ENCODE results near the gene WNT7A.

The WNT7A gene

DNA sequence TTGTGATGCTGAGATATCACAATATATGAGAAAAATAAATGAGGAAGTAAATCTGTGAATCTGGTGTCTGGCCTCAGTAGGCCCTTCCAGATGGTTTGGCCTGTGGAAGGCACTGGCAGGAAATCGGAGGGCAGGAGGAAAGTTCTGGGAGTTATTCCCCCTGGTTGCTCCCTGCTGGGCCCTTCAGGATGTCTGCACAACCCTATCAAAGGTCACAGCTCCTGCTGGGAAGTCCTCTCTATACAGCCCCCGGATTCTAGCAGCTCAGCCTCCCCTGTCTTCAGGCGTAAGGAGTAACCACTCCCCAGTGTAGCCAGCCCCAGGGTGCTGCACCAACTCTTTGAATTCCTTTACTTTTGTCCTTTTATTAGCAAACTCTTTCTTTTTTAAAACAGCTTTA is 56.2 kb downstream of the WNT7A start:
- Histone ChIP-seq H3K27ac (ENCODE audit: low read depth, low read length) (no peak overlapping the region), H3K36me3 (ENCODE audit: insufficient read depth, low read length) (no peaks in the 10 kb centered on the region), H3K9ac (ENCODE audit: low read depth, low read length) (no peak overlapping the region), H3K27me3 (ENCODE audit: insufficient read depth, low read length) (no peaks in the 10 kb centered on the region), H3K4me1 (ENCODE audit: insufficient read depth, low read length) (no peaks in the 10 kb centered on the region), H3K4me3 (ENCODE audit: low read length) (no peak overlapping the region), H3K9me3 (ENCODE audit: insufficient read depth, low read depth, low read length) (no peaks in the 10 kb centered on the region)
- 72% methylated on average over 3 of the region's 3 CpGs for WGBS

DNA sequence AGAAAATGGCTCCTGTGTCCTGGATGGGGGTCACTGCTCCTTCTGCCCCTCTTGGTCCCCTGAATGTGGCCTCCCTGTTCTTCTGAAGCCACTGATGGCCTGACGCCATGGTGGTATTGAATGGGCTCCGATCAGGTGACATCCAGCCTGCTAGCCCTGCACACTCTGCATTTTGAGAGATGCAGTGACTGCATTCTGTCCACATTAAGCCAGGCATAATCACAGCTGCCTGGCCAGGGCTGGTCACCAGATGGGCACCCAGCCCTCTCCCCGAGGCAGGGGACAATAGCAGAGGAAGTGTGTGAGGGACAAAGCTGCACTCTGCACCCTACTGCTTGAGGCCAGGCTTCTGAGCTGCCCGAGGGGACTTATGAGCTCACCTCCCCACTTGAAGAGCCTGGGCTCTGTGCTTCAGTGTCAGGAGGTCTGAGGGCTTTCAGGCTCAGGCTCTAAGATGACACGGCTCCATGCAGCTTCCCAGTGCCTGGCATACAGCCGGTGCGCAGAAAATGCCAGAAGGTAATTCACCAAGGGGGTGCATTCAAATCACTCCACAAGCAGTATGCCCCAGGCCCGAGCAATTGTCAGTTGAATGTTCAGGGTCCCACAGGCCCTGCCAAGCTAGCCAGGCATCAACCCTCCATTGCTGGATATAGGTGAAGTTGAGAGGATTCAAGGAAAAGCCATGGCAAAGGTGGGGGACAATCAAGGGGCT is 56.8 kb downstream of the WNT7A start:
- Histone ChIP-seq H3K27me3 (ENCODE audit: insufficient read depth, low read length) (no peaks in the 10 kb centered on the region), H3K36me3 (ENCODE audit: insufficient read depth, low read length) (no peaks in the 10 kb centered on the region), H3K4me3 (ENCODE audit: low read length) (no peak overlapping the region), H3K9ac (ENCODE audit: low read depth, low read length) (no peak overlapping the region), H3K9me3 (ENCODE audit: insufficient read depth, low read depth, low read length) (no peaks in the 10 kb centered on the region), H3K27ac (ENCODE audit: low read depth, low read length) (no peak overlapping the region), H3K4me1 (ENCODE audit: insufficient read depth, low read length) (no peaks in the 10 kb centered on the region)
- 88% methylated on average over 8 of the region's 8 CpGs for WGBS

DNA sequence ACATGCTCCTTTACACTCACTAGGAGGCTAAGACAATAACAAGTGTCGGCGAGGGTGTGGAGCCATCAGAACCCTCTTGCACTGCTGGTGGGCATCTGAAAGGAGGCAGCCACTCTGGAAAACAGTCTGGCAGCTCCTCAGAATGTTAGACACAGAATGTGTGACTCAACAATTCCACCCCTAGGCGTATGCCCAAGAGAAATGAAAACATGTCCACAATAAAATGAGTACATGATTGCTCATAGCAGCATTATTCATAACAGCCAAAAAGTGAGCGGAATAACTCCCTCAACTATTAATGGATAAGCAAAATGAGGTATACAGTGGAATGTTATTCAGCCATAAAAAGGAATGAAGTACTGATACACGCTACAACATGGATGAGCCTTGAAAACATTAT is 57.8 kb downstream of the WNT7A start:
- Histone ChIP-seq H3K9me3 (ENCODE audit: insufficient read depth, low read depth, low read length) (no peaks in the 10 kb centered on the region), H3K27ac (ENCODE audit: low read depth, low read length) (no peak overlapping the region), H3K4me3 (ENCODE audit: low read length) (no peak overlapping the region), H3K36me3 (ENCODE audit: insufficient read depth, low read length) (no peaks in the 10 kb centered on the region), H3K4me1 (ENCODE audit: insufficient read depth, low read length) (no peaks in the 10 kb centered on the region), H3K27me3 (ENCODE audit: insufficient read depth, low read length) (no peaks in the 10 kb centered on the region), H3K9ac (ENCODE audit: low read depth, low read length) (no peak overlapping the region)
- WGBS = 94% methylated on average over 5 of the region's 5 CpGs

DNA sequence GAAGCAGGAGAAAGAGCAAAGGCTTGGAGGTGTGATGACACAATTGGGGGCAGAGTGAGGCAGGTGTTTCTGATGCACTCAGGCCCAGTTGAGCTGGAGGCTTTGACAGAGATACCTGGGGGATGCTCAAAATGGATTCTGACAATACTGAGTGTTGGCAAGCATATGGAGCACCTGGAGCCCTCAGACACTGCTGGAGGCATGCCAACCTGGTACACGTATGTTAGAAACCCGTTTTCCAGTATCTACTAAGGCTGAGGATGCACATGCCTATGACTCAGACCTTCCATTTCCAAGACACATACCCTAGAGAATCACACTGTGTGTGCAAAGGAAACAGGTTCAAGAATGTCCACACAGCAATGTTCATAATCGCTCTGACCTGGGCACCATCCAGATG is 58.7 kb downstream of the WNT7A start:
- Histone ChIP-seq H3K27ac (ENCODE audit: low read depth, low read length) (no peak overlapping the region), H3K4me1 (ENCODE audit: insufficient read depth, low read length) (no peaks in the 10 kb centered on the region), H3K9me3 (ENCODE audit: insufficient read depth, low read depth, low read length) (peaks cover 4% of the 10 kb centered on the region), H3K36me3 (ENCODE audit: insufficient read depth, low read length) (no peaks in the 10 kb centered on the region), H3K27me3 (ENCODE audit: insufficient read depth, low read length) (no peaks in the 10 kb centered on the region), H3K4me3 (ENCODE audit: low read length) (no peak overlapping the region), H3K9ac (ENCODE audit: low read depth, low read length) (no peak overlapping the region)
- 89% methylated on average over 3 of the region's 3 CpGs for WGBS

DNA sequence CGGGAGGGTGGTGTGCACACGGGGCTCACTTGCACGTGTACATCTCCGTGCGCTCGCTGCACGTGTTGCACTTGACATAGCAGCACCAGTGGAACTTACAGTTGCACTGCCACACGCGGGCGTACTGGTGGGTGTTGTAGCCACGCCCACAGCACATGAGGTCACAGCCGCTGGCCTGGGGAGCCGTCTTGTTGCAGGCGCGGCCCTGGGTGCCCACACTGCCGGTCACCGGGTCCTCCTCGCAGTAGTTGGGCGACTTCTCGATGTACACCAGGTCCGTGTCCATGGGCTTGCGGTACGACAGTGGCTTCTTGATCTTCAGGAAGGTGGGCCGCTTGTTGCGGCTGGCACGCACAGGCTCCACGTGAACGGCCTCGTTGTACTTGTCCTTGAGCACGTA is 61.0 kb downstream of the WNT7A start:
- Histone ChIP-seq H3K9ac (ENCODE audit: low read depth, low read length) (no peak overlapping the region), H3K27me3 (ENCODE audit: insufficient read depth, low read length) (no peaks in the 10 kb centered on the region), H3K9me3 (ENCODE audit: insufficient read depth, low read depth, low read length) (peaks cover 26% of the 10 kb centered on the region), H3K4me1 (ENCODE audit: insufficient read depth, low read length) (no peaks in the 10 kb centered on the region), H3K4me3 (ENCODE audit: low read length) (no peak overlapping the region), H3K36me3 (ENCODE audit: insufficient read depth, low read length) (no peaks in the 10 kb centered on the region), H3K27ac (ENCODE audit: low read depth, low read length) (no peak overlapping the region)
- WGBS = 92% methylated on average over 30 of the region's 30 CpGs

DNA sequence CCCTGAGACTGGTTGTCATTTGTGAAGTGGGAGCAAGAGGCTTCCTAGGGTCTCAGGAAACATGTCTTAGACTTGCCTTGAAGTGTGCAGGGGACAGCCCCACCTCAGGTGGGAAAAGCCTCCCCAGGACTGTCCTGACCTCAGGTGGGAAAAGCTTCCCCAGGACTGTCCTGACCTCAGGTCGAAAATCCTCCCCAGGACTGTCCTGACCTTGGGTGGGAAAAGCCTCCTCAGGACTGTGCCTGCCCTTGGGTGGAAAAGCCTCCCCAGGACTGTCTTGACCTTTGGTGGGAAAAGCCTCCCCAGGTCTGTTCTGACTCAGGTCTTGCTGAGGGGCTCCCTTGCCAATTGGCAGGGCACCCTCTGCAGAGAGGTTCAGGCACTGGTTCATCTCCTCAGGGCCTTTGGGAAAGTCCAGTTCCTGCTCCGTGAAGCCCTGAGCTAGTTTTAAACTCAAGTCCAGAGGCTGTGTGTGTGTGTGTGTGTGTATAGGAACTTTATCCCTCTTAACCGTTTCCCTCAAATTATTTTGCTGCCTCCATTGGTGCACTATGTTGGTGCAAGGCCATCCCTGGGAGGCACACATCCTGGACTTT is 64.7 kb downstream of the WNT7A start:
- peaks cover 34% of the 10 kb centered on the region for H3K9me3 ChIP-seq (ENCODE audit: insufficient read depth, low read depth, low read length)
- WGBS = 89% methylated on average over 3 of the region's 3 CpGs
- no peak overlapping the region for H3K4me3 ChIP-seq (ENCODE audit: low read length)
- H3K4me1 ChIP-seq (ENCODE audit: insufficient read depth, low read length) = no peaks in the 10 kb centered on the region
- no peaks in the 10 kb centered on the region for H3K36me3 ChIP-seq (ENCODE audit: insufficient read depth, low read length)
- no peak overlapping the region for H3K9ac ChIP-seq (ENCODE audit: low read depth, low read length)
- no peak overlapping the region for H3K27ac ChIP-seq (ENCODE audit: low read depth, low read length)
- no peaks in the 10 kb centered on the region for H3K27me3 ChIP-seq (ENCODE audit: insufficient read depth, low read length)

DNA sequence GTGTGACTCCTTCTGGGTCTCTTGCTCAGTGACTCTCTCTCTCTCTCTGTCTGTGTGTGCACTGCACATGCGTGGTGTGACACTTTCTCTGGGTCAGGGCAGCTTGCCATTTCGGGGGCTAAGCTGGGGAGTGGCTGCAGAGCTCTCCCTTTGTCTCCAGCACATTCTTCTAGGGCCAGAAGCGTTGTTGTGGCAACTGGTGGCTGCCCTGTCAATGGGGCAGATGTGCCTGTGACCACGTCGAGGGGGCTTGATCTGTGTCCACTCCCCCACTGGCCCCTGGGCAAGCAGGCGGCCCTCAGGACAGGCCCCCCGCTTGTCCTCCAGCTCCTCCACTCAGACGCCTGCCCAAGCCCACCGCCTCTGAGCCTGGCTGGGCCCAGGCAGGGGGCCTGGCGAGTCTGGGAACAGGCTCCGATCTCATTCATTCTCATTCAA is 67.8 kb downstream of the WNT7A start:
- WGBS = 69% methylated on average over 11 of the region's 11 CpGs
- Histone ChIP-seq H3K9ac (ENCODE audit: low read depth, low read length) (no peak overlapping the region), H3K9me3 (ENCODE audit: insufficient read depth, low read depth, low read length) (peaks cover 34% of the 10 kb centered on the region)

DNA sequence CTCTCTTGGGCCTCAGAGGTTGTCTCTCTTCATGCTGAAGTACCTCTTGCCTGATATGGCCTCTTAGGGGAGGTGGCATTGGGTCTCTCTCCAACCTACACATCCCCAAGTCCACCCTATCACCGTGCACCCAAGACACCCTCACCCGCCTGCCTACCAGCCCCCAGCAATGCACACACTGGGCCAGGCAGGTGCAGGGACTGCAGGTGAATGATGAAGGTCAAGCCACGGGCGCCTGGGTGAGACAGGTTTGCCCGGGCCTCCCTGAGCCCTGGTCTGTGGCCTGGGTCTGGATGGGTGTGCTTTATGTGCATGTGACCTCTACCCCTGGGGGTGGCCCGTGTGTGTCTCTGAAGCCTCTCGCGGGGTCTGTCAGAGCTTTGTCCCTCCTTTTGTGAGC is 68.3 kb downstream of the WNT7A start:
- H3K4me3 ChIP-seq (ENCODE audit: low read length) = no peak overlapping the region
- H3K4me1 ChIP-seq (ENCODE audit: insufficient read depth, low read length) = no peaks in the 10 kb centered on the region
- H3K27me3 ChIP-seq (ENCODE audit: insufficient read depth, low read length) = no peaks in the 10 kb centered on the region
- no peak overlapping the region for H3K27ac ChIP-seq (ENCODE audit: low read depth, low read length)
- 82% methylated on average over 8 of the region's 8 CpGs for WGBS
- H3K9me3 ChIP-seq (ENCODE audit: insufficient read depth, low read depth, low read length) = peaks cover 34% of the 10 kb centered on the region
- H3K36me3 ChIP-seq (ENCODE audit: insufficient read depth, low read length) = no peaks in the 10 kb centered on the region
- no peak overlapping the region for H3K9ac ChIP-seq (ENCODE audit: low read depth, low read length)

More for the DNA sequence above, 67.8 kb downstream of the WNT7A start:
- Histone ChIP-seq H3K4me1 (ENCODE audit: insufficient read depth, low read length) (no peaks in the 10 kb centered on the region), H3K27me3 (ENCODE audit: insufficient read depth, low read length) (no peaks in the 10 kb centered on the region), H3K4me3 (ENCODE audit: low read length) (no peak overlapping the region), H3K36me3 (ENCODE audit: insufficient read depth, low read length) (no peaks in the 10 kb centered on the region), H3K27ac (ENCODE audit: low read depth, low read length) (no peak overlapping the region)

DNA sequence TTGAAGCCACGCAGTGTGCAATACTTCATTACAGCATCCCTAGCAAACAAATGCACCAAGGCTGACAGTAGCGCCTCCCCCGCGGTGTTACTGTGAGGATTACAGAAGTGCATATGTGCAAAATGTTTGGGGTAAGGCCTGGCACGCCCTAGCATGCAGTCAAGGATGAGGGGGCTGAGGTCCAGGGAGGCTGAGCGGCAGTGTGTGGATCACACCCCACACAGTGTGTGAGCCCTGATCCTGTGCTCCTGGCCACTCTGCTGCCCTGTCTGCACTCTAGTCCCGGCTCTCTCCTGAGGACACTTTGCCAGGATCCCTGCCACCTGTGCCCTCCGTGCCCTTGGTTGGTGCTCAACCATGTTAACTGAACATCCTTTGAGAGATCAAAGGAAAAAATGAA is 71.3 kb downstream of the WNT7A start:
- no peak overlapping the region for H3K4me3 ChIP-seq (ENCODE audit: low read length)
- no peaks in the 10 kb centered on the region for H3K36me3 ChIP-seq (ENCODE audit: insufficient read depth, low read length)
- no peaks in the 10 kb centered on the region for H3K27me3 ChIP-seq (ENCODE audit: insufficient read depth, low read length)
- 94% methylated on average over 8 of the region's 8 CpGs for WGBS
- H3K4me1 ChIP-seq (ENCODE audit: insufficient read depth, low read length) = no peaks in the 10 kb centered on the region
- H3K9me3 ChIP-seq (ENCODE audit: insufficient read depth, low read depth, low read length) = peaks cover 4% of the 10 kb centered on the region; the same call in 1 of the 2 replicates
- H3K27ac ChIP-seq (ENCODE audit: low read depth, low read length) = no peak overlapping the region
- H3K9ac ChIP-seq (ENCODE audit: low read depth, low read length) = no peak overlapping the region

DNA sequence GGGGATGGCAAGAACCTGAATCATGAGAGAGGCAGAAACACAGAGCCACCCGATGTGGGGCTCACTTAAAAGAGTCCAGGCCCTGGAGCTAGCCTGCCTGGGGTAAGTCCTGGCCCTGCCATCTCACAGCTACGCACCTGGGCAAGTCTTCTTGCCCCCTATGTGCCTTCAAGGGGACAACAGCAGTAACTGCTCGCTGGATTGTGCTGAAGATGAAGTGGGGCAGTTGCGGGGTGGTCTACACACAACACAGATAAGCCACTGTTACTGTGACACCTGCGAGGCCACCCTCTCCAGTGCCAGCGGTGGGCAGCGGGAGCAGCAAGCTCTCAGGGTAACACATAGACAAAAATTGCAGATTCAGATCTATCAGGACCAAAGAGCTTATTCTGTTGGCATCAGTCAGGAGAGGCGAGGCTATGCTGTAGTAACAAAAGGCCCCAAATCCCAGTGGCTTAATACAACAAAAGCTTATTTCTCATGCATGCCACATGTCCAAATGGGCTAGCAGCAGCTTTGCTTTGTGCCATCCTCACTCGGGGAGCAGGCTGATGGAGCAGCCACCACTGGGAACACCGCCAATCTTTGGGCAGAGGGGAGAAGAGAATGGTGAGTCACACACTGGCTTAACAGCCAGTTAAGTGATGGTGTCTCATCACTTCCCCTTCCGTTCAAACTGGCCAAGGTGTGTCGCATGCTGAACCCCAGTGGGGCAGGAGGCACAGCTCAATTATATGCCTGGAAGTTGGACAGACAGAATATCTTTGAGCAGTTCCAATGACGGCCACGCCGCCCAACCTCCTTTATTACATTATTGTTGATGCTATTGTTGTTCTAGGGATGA is 78.3 kb downstream of the WNT7A start:
- WGBS = 88% methylated on average over 15 of the region's 15 CpGs
- H3K4me1 ChIP-seq (ENCODE audit: insufficient read depth, low read length) = 0 out of 2 replicates have a peak, but pooled peaks cover 3% of the 10 kb centered on the region
- H3K4me3 ChIP-seq (ENCODE audit: low read length) = no peak overlapping the region
- H3K27ac ChIP-seq (ENCODE audit: low read depth, low read length) = no peak overlapping the region
- no peak overlapping the region for H3K9ac ChIP-seq (ENCODE audit: low read depth, low read length)
- no peaks in the 10 kb centered on the region for H3K9me3 ChIP-seq (ENCODE audit: insufficient read depth, low read depth, low read length)
- H3K36me3 ChIP-seq (ENCODE audit: insufficient read depth, low read length) = no peaks in the 10 kb centered on the region
- no peaks in the 10 kb centered on the region for H3K27me3 ChIP-seq (ENCODE audit: insufficient read depth, low read length)

DNA sequence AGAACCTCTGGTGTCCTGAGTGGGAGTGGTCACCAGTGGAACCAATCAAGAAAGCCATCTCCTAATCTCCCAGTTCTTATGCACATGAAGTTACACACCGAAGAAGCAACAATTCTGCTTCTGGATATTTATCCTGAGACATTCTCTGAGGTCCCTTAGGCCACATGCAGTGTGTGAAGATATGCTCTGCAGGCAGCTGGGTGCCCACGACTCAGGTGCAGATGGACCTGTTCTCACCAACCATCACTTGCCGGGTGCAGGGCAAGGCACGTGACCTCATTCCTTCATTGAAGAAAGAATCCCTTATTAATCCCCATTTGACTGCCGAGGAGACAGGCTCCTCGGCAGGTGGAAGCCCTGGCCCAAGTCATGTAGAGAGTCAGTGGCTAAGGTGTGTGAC is 79.8 kb downstream of the WNT7A start:
- no peak overlapping the region for H3K27ac ChIP-seq (ENCODE audit: low read depth, low read length)
- no peak overlapping the region for H3K4me3 ChIP-seq (ENCODE audit: low read length)
- no peaks in the 10 kb centered on the region for H3K36me3 ChIP-seq (ENCODE audit: insufficient read depth, low read length)
- H3K27me3 ChIP-seq (ENCODE audit: insufficient read depth, low read length) = no peaks in the 10 kb centered on the region
- H3K9me3 ChIP-seq (ENCODE audit: insufficient read depth, low read depth, low read length) = no peaks in the 10 kb centered on the region
- no peak overlapping the region for H3K9ac ChIP-seq (ENCODE audit: low read depth, low read length)
- 0 out of 2 replicates have a peak, but pooled peaks cover 3% of the 10 kb centered on the region for H3K4me1 ChIP-seq (ENCODE audit: insufficient read depth, low read length)
- 92% methylated on average over 6 of the region's 6 CpGs for WGBS

All from HUES64 (cell line).